Activated CD8-positive, alpha-beta memory T cell treated with anti-CD3 and anti-CD28 coated beads for 48 hours (primary cell): ENCODE measurements around the gene OR5V1.
"Not testable (repeated sequence)": the region's sequence is repeated elsewhere in the genome, so short reads cannot be mapped to it uniquely, and the experiment has no call there.

Experiments used
- DNase-seq, 3 experiments: peaks; one replicate each; pipeline ENCODE4 v3.0.0-alpha.2; 2020; ENCODE audit warnings: low read depth in 2 of 3, low spot score in 2 of 3

The OR5V1 gene

DNA sequence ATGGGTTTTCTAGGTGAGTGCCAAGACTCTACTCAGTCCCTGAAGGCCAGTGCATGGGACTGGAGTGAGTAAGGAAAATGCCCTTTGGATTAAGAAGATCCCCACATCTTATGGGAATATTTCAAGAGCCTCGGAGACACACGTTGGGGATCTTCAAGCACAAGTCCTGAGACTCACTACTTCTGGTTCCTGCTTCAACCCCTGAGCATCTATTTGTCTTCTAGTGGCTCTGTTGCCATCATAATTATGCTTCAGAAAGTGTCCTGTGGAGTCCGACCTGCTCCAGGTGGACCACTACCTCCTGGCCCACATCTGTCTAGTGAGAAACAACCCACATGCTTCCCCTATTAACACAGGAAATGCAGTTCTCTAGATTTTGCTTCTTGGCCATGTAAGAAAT, at the start of gene OR5V1:
OR5V1 (minus strand) TSS at position 101 of the 400 bp plus-strand sequence. CDS start 12,670 bp downstream, outside the sequence.
- DNase-seq, result no peak

DNA sequence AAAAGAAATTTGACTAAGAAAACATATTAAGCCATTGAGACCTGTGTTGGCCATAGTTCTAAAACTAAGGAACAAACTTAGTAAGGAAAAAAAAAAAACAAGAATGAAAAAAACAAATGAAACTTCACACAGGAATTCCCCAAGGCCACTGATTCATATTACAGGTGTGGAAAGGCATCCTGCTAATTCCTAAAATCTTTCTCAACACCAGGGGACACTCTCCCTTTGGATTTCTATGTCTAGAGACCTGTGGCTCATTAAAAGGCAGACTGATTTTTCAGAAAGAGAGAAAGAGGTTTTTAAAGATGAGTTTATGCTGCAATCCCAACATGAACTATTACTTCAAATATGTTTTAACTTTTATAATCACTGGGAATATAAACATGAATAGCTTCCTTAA, 45.9 kb upstream of the OR5V1 start, which contains the start of gene OR12D1:
OR12D1 (plus strand) TSS at position 341 of the 400 bp plus-strand sequence.
- no peak for DNase-seq

DNA sequence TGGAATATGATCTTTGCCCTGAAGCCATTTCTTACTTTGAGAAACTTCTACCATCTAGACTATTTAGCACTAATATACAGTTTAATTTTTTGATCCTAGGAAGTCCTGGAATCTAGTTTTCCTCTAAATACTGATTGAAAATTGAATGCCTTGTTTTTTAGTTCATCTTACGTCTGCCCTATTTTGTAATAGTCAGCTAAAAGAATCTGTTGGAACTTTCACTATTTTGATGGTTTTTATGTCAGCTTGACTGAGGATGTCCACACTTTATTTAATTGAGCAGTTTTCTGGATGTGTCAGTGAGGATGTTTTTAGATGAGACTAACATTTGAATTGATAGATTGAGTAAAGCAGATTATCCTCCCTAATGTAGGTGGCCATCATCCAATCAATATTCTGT, 35.1 kb upstream of the OR5V1 start:
- DNase-seq, result no peak

DNA sequence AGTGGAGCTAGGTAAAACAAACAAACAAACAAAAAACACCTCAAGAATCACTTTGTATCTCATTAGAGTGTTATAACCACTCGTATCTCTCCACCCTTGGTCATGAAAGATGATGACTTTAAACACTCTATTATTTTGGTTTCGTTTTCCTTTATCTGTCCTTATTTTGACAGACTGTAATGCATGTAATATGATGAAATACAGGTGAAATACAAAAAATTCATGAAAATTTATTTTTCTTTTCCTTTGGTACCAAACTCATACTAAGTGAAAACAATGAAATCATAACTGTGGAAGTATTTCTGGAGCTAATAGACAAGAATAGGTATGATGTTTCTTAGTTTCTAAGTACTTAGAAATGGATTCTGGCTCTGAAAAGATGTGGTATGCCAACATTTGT, 30.9 kb upstream of the OR5V1 start:
- DNase-seq, result no peak

DNA sequence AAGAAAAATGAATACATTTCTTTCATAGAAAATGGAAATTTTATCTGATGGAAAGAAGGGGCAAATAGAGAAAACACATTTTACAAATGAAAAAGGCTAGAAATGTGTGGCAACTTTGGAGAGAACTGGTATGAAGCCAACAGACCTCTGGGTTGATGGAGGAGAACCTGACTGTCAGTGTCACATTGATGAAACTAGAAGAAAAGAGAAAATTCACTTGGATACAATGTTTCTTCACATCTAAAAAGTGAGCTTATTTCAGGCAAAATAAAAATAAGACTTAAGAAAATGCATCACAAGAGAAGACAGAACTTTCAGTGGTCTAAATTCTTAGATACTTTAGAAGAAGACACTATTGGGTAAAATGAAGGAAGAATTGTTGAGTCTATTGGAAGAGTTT, 26.7 kb upstream of the OR5V1 start, which contains the start of gene OR12D2:
OR12D2 (plus strand) TSS at position 301 of the 400 bp plus-strand sequence. CDS start 1,069 bp downstream, outside the sequence.
- no peak for DNase-seq

DNA sequence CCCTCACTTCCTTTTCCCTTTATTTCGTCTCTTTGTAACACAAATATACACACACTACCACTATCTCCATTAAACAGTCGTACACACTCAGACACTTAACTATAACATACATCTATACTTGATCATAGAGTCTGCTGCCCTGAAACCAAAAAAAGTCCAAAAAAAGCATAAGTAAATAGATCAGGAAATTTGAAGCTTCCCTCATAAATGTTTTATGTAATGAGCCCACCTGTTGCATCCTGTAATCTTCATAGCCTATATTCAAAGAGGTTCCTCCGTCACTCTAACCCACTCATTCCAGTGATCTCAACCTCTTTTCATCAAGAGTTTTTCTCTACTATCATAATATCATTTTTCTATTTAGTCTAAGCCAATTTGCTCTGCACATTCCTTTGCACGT, 19.9 kb upstream of the OR5V1 start:
- DNase-seq, result no peak

DNA sequence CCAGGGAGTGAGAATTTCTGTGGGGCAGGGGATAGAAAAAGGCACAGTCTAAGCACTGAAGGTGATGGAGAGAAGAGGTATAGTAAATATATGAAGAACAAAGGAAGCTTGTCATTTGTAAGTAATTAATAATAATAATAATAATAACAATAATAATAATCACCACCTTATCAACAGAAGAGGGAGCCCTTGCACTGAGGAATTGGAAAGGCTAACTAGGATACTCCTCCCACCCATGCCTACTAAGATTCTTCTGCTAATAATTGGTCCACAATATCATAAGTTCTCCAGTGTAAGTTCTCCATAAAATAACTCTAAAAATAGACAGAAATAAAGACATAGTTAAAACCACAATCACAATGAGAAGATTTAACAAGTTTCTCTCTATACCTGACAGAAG, 7.3 kb upstream of the OR5V1 start:
- DNase-seq, result no peak

DNA sequence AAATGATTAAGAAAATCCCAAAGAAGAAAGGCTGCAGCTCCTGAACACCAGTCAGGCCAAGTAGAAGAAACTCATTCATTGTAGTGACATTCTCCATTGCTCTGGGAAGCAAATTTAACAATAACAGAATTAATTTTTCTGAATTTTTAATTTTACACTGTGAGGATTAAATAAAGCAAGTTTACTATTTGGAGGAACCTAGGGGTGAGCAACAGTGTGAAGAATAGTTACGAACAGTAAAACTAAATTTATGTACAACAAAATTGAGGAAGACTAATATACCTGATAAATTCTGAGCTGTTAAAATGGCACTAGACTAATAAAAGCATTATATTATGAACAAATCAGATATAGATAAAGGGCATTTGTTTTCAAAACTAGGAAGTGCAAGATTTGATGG, 6.5 kb upstream of the OR5V1 start, which contains the start of gene OR12D3:
OR12D3 (minus strand) TSS at position 101 of the 400 bp plus-strand sequence; CDS start at position 97, 4 bp downstream.
- DNase-seq, result no peak

DNA sequence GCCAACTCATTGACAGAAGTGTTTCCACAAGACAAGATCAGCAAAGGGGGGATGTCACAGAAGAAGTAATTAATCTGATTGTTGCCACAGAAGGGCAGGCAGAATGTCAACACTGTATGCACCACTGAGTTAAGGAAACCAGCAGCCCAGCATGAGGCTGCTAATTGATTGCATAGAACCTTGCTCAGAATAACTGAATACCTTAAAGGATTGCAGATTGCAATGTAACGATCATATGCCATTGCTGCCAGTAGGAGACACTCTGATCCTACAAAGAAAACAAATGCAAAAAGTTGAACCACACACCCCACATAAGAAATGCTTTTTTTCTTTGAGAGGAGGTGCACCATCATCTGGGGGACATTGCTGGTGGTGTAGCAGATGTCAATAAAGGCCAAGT, 13.1 kb downstream of the OR5V1 start:
- no peak for DNase-seq

DNA sequence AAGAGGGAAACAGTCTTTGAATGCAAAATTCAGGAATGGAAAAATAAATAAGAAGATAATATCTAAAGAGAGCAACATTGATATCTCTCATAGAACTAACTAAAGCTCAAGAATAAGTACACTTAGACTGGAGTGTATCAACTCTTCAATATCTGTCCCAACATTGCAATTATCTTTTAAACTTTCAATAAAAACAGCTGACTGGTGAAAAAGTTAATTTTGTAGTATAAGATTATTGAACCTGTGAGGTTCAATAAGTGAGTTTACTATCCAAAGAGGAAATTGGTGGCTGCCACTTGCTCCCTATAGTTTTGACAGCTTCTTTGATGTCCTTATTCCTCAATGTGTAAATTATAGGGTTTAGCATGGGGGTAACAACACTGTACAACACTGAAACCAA, 13.7 kb downstream of the OR5V1 start:
- DNase-seq, result no peak

DNA sequence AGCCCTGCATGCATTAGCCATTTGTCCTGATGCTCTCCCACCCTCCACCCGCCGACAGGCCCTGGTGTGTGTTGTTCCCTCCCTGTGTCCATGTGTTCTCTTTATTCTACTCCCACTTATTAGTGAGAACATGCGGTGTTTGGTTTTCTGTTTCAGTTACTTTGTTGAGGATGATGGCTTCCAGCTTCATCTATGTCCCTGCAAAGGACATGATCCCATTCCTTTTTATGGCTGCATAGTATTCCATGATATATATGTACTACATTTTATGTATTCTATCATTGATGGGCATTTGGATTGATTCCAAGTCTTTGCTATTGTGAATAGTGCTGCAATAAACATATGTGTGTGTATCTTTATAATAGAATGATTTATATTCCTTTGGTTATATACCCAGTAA, 19.3 kb downstream of the OR5V1 start:
- DNase-seq, result not testable (repeated sequence)

DNA sequence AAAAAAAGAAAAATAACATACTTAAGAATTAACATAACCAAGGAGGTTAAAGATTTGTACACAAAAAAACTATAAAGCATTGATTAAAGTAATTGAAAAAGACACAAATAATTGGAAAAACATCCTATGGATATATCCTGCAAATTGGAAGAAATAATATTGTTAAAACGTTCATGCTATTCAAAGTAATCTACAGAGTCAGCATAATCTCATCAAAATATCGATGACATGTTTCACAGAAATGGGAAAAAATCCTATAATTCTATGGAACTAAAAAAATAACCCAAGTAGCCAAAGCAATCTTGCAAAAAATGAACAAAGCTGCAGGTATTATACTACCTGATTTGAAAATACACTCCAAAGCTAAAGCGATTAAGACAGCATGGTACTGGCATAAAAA, 23.3 kb downstream of the OR5V1 start:
- DNase-seq, result no peak

DNA sequence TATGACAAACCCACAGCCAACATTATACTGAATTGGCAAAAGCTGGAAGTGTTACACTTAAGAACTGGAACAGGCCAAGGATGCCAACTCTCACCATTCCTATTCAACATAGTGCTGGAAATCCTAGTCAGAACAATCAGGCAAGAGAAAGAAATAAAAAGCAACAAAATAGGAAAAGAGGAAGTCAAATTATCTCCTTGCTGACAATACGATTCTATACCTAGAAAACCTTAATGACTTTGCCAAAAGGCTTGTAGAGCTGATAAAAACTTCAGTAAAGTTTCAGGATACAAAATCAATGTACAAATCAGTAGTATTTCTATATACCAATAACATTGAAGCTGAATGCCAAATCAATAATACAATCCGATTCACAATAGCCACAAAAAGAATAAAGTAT, 32.4 kb downstream of the OR5V1 start:
- DNase-seq, result no peak

DNA sequence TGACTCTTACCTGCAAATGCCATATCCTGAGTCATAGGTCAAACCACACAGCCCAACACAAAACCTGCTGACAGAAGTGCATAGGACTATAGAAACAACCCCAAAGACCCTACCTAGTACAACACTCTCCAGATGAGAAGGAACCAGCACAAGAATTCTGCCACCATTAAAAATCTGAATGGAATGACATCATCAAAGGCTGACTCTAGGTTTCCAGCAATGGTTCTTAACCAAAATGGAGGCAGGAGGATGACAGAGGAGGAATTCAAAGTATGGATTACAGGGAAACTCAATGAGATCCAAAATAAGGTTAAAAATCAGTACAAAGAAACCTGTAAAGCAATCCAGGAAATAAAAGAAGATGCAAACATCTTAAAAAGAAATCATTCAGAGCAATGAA, 36.0 kb downstream of the OR5V1 start:
- DNase-seq, result no peak

DNA sequence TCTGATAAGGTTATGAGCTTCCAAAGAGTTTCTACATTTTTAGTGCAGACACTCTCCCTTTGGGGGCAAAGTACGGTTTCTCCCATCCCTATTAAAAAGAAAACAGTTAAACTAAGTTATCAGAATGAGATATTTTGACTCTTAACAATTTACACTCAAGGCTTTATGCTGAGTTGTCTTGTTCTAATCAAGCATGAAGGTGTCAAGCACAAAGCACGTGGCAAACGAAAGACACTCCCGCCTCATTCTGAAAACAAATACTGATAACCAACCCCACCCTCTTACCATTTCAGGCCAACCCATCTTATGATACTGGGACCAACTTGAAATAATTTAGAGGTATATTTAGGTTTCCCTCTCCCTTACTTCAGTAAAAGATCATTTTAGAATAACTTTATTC, 42.9 kb downstream of the OR5V1 start:
- no peak for DNase-seq

DNA sequence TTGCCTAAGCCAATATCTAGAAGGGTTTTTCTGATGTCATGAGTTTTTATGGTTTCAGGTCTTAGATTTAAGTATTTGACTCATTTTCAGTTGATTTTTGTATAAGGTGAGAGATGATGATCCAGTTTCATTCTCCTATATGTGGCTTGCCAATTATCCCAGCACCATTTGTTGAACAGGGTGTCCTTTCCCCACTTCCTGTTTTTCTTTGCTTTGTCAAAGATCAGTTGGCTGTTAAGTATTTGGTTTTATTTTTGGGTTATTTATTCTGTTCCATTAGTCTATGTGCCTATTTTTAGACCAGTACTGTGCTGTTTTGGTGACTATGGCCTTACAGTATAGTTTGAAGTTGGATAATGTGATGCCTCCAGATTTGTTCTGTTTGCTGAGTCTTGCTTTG, 45.3 kb downstream of the OR5V1 start:
- DNase-seq, result not testable (repeated sequence)

DNA sequence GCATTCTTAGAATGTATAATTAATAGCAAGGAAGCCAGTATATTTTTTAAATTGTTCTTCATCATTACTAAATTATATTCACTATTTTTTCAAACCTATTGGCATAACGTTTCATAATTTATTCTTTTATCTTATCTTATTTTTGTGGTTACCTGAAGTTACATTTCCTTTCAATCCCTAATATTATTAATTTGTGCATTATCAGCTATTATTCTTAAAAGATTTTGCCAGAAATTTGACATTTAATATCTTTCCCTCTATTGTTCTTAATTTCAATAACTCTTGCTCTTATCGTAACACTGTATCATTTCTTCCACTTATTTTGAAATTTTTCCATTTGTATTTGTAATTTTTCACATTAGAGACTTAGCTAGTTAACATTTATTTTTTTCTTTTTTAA, 48.7 kb downstream of the OR5V1 start:
- no peak for DNase-seq
